Mucosa of stomach (tissue), 1 donor: ENCODE measurements around the gene NADK2.
A peak's percentile ranks its signal among the peaks of the same experiment; 100 is the strongest.

Source experiments
- H3K27me3 ChIP-seq: one replicate; pipeline ENCODE4 v1.7.0; 2013; ENCODE audit warnings: mild to moderate bottlenecking, low read length; ENCODE audit not compliant: control insufficient read depth, insufficient read depth
- H3K36me3 ChIP-seq: one replicate; pipeline ENCODE4 v1.7.0; 2013; ENCODE audit warnings: low read length; ENCODE audit not compliant: control insufficient read depth, insufficient read depth
- H3K4me1 ChIP-seq: one replicate; pipeline ENCODE4 v1.7.0; 2013; ENCODE audit warnings: mild to moderate bottlenecking, low read length; ENCODE audit not compliant: control insufficient read depth, insufficient read depth
- H3K4me3 ChIP-seq: one replicate; pipeline ENCODE4 v1.7.0; 2013; ENCODE audit warnings: low read length
- H3K9ac ChIP-seq: one replicate; pipeline ENCODE4 v1.7.0; 2013; ENCODE audit warnings: mild to moderate bottlenecking, low read length, moderate library complexity
- H3K9me3 ChIP-seq: one replicate; pipeline ENCODE4 v1.7.0; 2013; ENCODE audit warnings: mild to moderate bottlenecking, low read length, moderate library complexity; ENCODE audit not compliant: control insufficient read depth
- donor health status: Pancreatic carcinoma.

NADK2 gene

GRCh38 chr5:36242534-36243485 lies 1.1 kb upstream of the NADK2 start:
- H3K4me3 ChIP-seq: peak overlapping the region; percentile 38
- H3K9me3 ChIP-seq: no peaks in the 10 kb centered on the region
- no peaks in the 10 kb centered on the region for H3K27me3 ChIP-seq
- no peaks in the 10 kb centered on the region for H3K36me3 ChIP-seq
- peaks cover 20% of the 10 kb centered on the region for H3K4me1 ChIP-seq
- peak overlapping the region; percentile 83 for H3K9ac ChIP-seq

DNA sequence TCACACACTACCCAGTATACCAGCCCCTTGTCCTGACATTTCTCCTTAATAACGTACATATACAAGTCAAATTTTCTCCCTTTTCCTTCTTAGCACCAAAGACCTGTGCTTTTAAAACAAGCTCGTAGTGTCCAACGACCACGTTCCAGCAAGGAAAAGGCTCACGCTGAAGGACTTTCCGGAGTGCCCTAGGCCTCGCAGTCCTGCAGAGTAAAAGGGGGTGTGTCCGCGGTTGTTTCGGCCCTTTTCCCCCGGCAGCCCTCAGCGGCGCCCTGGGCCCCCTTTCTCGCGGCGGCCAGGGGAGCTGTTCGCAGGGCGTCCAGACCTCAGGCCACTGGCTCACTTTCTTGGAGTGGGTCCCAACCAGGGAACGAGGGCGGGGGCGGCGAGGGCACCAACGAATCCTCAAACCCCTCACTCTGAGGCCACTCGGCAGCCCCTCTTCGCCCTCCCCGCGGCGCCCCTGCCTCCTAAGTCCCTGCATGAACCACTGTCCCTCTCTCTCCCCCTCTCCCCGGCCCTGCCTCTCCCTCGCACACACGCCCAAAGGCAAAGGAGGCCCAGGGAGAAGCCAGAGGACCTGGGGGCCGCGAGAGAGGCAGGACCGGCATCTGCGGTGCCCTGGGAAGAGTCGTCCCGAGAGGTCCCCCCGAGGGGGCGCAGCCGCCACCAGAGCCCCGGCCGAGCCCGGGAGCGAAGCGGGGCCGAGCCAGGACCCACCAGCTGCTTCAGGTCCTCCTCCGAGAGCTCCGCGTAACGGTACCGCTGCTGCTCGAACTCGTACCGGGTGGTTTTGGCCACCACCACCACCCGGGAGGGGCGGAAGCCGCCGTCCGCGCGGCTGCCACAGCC lies 720 bp downstream of the NADK2 start:
- Histone ChIP-seq H3K36me3 (no peaks in the 10 kb centered on the region), H3K4me3 (peak overlapping the region; percentile 56), H3K9me3 (no peaks in the 10 kb centered on the region), H3K27me3 (no peaks in the 10 kb centered on the region), H3K4me1 (peaks cover 20% of the 10 kb centered on the region), H3K9ac (peak overlapping the region; percentile 83)

DNA sequence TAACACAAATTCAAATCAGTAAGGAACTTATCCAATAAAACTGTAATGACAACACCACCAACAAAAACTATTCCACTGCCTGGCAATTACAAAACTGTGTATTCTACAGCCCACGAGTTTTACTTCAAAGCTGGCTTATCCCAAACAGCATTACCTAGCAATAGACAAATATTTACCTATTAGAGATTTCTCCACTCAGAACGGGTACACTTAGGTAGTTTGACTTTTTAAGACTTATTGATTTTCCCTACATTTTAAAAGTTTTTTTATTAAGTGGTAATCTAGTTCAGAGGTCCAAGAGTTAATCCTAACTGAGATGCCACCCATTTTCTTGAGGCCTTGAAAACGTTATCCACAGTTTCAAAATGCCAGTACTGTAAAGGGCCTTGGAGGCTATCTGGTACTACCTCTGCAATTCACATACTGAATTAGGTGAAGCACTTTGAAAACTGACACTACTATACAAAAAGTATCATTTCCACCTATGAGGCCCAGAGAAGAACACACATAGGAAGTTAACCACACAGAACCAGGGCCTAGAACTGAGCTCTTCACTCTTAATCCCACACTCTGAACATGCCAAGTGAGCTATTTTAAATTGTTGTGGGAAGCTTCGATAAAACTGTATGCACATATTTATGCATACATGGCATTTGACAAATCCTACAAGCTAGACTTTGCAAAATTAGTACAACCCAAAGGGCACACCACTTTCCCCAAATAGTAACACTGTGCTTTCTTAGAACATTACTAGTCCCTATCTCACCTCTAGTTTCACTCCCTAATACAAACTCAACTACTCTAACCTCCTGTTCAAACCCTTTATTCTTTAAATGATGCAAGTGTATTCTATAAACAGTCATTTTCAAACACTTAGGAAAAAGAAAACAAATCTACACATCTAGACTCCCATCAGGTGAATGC lies 2.1 kb downstream of the NADK2 start:
- Histone ChIP-seq H3K9ac (no peak overlapping the region), H3K36me3 (no peaks in the 10 kb centered on the region), H3K4me1 (peaks cover 20% of the 10 kb centered on the region), H3K27me3 (no peaks in the 10 kb centered on the region), H3K4me3 (no peak overlapping the region), H3K9me3 (no peaks in the 10 kb centered on the region)

GRCh38 chr5:36238502-36239295 lies 3.0 kb downstream of the NADK2 start:
- Histone ChIP-seq H3K4me1 (peaks cover 20% of the 10 kb centered on the region), H3K9me3 (no peaks in the 10 kb centered on the region), H3K27me3 (no peaks in the 10 kb centered on the region), H3K4me3 (no peak overlapping the region), H3K36me3 (no peaks in the 10 kb centered on the region), H3K9ac (no peak overlapping the region)

- peaks cover 19% of the 10 kb centered on the region for H3K4me1 ChIP-seq
- H3K4me3 ChIP-seq: no peak overlapping the region
- no peak overlapping the region for H3K9ac ChIP-seq
- H3K27me3 ChIP-seq: no peaks in the 10 kb centered on the region
- no peaks in the 10 kb centered on the region for H3K36me3 ChIP-seq
- no peaks in the 10 kb centered on the region for H3K9me3 ChIP-seq
Measured at GRCh38 chr5:36237751-36238150, 4.0 kb downstream of the NADK2 start.

DNA sequence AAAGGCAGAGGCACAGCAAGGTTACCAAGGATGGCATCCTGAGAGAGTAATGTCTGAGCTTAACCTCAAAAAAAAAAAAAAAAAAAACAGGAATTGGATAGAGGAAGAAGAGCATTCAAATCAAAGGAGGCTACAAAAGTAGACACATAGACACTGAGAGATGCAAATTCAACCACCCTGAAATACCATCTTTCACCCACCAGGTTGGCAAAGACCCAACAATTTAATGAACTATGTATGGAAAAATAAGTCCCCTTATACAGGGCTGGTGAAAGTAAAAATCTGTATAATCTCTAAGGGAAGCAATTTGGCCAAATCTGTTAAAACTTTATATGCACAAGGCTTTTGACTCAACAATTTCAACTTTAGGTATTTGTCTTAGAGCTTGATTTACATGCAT lies 4.9 kb downstream of the NADK2 start:
- Histone ChIP-seq H3K27me3 (no peaks in the 10 kb centered on the region), H3K36me3 (no peaks in the 10 kb centered on the region), H3K4me3 (no peak overlapping the region), H3K9me3 (no peaks in the 10 kb centered on the region), H3K9ac (no peak overlapping the region), H3K4me1 (peaks cover 22% of the 10 kb centered on the region)

DNA sequence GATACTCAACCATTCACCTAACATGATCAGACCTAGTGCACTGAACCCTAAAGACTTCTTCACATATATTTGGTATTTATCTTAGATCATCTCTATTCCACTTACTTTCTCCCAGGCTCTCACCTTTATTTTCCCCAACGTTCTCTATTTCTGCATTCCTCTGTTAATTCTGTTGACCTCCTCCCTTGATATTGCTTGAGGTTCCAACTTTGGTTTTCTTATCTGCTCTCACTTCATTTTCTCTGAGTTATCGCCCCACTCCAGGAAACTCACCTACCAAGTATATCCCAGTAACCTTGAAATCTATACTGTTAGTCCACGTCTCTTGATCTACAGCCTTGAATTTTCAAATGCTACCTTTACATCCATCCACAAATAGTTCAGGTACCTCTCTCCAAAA lies 9.2 kb downstream of the NADK2 start:
- H3K4me3 ChIP-seq: no peak overlapping the region
- no peak overlapping the region for H3K9ac ChIP-seq
- no peaks in the 10 kb centered on the region for H3K9me3 ChIP-seq
- H3K36me3 ChIP-seq: no peaks in the 10 kb centered on the region
- H3K4me1 ChIP-seq: peaks cover 14% of the 10 kb centered on the region
- H3K27me3 ChIP-seq: no peaks in the 10 kb centered on the region

DNA sequence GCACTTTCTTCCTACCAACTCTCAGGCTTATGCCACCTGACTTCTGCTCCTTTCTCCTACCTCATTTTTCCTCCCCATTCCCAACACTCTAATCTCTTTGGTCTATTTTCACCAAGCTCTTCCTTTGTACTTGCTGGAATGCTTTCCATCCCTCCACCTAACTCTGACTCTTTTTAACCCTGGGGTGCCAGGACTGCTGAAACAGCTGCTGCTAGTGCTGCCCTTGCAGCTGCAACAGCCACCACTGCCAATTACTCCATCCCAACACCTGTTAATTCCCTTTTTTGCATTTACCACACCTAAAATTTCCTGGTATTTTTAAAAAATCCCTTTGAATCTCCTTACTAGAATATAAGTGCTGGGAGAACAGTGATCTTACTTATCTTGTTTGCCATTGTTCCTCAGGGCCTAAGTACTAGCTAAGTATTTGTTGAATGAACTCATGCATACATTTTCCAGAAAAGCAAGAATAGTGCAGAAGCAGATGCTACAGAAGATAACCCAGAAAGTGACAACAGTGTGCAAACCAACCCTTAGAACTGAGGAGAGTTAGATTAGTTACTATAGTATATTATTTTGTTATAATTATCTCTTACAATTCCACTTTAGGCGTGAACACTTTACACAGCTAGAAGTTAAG lies 11.5 kb downstream of the NADK2 start:
- Histone ChIP-seq H3K27me3 (no peaks in the 10 kb centered on the region), H3K36me3 (no peaks in the 10 kb centered on the region), H3K4me1 (peaks cover 14% of the 10 kb centered on the region), H3K9me3 (no peaks in the 10 kb centered on the region), H3K9ac (no peak overlapping the region), H3K4me3 (no peak overlapping the region)

DNA sequence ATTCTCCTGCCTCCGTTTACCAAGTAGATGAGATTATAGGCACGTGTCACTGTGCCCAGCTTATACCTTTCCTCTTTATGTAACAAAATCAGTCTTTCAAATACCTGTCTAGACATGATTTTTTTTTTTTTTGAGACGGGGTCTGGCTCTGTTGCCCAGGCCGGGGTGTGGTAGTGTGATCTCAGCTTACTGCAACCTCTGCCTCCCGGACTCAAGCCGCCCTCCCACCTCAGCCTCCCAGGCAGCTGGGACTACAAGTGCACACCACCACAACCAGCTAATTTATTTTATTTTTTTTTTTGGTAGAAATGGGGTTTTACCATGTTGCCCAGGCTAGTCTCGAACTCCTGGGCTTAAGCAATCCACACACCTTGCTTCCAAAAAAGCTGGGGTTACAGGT lies 13.2 kb downstream of the NADK2 start:
- H3K36me3 ChIP-seq: no peaks in the 10 kb centered on the region
- H3K9ac ChIP-seq: no peak overlapping the region
- no peaks in the 10 kb centered on the region for H3K27me3 ChIP-seq
- H3K9me3 ChIP-seq: no peaks in the 10 kb centered on the region
- H3K4me1 ChIP-seq: peaks cover 14% of the 10 kb centered on the region
- no peak overlapping the region for H3K4me3 ChIP-seq

- Histone ChIP-seq H3K36me3 (no peaks in the 10 kb centered on the region), H3K4me1 (peaks cover 5% of the 10 kb centered on the region), H3K9me3 (no peaks in the 10 kb centered on the region), H3K4me3 (no peak overlapping the region), H3K27me3 (no peaks in the 10 kb centered on the region), H3K9ac (no peak overlapping the region)
Measured at GRCh38 chr5:36227046-36227445, 14.7 kb downstream of the NADK2 start.
